Endothelial cell of hepatic sinusoid (primary cell): ENCODE data around the gene TKT.
"Not testable (repeated sequence)": the region's sequence is repeated elsewhere in the genome, so short reads cannot be mapped to it uniquely, and the experiment has no call there.

ENCODE experiments used
- in situ Hi-C: cut with HindIII; loops from 2 replicates; pipeline ENCODE4 v1.10.0; 2017; ENCODE audit warnings: low sequenced_read_pairs

The TKT gene

DNA sequence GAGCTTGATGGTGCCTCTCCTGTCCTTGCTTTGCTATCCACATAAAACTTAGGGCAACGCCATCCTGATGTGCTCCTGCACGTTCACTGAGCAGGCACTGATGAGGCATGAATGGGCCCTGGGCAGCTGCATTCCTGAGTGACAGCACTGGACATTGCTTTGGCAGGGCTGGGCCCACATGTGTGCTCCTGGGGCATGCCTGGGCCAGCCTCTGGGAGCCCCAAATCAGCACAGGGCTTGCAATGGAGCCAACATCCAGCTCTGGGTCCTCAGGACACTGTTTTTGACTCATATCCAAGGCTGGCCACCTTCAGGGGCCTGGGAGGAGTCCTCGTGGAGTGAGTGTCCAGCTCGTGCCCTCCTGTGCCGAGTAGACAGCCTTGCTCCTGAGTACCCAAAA, 5.9 kb upstream of the TKT start:
- in situ Hi-C loops = no loop called here

DNA sequence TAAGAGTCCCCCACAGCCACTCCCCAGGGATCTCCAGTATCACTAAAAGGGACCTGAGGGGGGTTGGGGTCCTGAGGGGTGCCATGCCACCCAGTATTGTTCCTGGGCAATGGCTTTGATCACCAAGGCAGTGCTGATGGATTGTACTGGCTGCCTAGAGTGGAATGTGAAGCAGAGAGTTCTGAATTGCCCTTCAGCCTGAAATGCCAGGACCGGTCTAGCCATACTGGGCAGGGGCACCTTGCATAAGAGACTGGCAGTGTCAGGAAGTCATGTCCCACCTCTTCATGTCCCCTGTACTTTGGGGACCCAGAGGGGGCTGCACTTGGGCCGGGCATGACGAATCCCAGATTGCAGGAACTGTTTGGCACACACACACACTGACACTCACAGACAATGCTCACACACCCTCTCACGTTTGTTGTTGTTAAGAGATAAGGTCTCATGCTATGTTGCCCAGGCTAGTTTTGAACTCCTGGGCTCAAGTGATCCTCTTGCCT, 4.5 kb upstream of the TKT start:
- in situ Hi-C loops = no loop called here

DNA sequence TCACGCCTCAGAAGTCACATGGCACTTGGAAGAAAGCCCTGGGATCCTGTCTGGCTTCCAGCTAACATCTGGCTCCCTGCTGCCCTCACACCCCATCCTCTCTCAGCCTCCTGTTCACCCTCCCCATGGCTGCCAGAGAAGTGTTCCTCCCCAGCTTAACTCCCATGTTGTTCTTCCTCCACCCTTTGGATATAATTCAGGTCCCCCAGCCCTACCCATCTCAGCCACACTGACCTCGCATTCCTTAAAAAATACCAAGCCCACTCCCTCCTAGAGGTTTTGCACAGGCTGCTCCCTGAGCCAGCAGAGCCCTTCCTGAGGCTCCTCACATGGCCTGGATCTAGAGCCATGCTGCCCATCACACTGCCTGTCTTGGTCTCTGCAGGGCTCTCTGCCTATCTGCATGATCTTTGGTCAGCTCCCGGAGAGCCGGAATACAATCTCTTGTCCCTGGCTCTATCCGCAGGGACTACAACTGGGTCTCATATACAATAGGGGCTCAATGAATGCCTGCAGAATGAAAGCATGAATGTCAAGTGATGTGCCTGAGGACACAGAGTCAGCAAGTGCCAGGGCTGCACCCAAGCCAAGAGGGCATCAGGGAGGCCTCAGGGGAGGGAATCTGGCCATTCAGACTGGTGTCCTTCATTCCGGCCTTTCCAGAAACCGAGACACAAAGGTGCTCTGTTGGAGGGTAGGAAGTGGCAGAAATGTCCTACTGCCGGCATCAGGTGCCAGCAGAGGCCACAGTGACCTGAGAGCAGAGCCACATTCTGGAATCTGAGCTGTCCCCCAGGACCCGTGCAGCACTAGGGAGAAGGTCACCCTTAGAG, 3.8 kb upstream of the TKT start:
- in situ Hi-C loops = no loop called here

DNA sequence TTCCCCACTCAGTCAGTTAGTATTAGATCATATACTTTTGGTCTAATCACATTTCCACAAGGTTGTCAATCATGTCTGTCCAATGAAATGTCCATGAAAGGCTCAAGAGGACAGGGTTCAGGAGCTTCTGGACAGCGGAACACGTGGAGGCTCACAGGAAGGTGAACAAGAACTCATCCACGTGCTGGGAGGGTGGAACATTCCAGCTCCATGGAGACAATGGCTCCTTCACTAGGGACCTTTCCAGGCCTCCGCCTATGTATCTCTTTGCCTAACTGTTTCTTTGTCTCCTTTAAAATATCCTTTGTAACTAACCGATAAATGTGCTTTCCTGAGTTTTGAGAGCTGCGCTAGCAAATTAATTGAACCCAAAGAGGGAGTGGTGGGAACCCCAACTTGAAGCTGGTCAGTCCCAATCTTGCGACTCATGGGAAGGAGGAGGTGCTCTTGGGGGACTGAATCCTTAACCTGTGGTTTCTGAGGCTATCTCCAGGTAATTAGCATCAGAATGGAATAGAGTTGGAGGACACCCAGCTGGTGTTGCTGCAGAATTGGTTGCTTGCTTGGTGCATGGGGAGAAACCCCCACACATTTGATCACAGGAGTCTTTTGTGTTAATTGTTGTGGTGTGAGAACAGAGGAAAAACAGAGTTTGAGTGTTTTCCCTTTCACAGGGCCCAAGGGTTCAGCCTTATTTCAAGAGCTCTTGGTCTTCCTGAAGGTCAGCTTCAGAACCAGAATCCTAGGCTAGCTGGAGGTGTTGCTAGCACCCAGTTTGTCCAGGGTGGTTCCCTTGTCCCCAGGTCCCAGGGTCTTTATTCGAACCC, 3.0 kb upstream of the TKT start:
- in situ Hi-C loops = no loop called here

DNA sequence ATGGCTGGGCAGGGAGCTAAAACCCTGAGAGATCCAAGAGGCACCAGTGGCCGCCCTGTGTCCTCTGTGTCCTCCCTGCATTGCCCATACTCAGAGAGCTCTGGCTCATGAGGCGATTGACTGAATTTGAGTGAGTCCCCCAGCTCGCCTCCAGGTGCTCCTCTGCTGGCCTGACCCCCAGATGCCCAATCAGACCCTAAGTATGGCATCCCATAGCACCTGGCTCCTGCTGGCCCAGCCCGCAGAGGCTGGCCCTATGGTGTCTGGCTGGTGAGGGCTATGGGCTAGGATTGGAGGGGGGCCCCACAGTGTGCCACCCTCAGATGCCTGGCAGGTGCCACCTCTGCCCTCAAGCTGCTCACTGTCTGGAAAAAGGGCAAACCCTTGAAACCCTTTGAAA, 1.6 kb upstream of the TKT start:
- in situ Hi-C loops = no loop called here

DNA sequence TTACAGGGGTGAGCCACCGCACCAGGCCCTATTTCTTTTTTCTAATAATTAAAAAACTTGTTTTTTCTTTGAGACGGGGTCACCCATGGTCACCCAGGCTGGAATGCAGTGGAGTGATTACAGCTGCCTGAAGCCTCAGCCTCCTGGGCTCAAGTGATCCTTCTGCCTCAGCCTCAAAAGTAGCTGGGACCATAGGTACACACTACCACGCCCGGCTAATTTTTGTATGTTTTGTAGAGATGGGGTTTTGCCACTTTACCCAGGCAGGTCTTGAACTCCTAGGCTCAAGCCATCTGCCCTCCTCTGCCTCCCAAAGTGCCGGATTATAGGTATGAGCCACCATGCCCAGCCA, 858 bp upstream of the TKT start:
- in situ Hi-C loops = no loop called here

DNA sequence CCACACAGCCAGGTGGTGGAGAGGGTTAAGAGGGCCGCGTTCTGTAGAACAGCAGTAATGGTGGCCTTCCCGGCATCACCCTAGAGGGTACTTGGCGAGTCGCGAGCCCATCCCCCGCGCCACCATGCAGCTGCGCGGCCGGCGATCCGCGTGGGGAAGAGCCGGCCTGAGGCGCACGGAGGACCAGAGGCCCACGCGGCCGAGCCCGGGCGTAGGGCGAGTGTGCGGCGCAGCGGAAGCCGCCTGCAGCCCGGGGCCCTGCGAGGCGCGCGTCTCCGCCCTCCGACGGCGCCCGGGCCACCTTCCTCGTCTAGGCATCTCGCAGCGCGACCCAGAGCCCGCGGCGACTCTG, 423 bp downstream of the TKT start:
- in situ Hi-C loops = no loop called here

DNA sequence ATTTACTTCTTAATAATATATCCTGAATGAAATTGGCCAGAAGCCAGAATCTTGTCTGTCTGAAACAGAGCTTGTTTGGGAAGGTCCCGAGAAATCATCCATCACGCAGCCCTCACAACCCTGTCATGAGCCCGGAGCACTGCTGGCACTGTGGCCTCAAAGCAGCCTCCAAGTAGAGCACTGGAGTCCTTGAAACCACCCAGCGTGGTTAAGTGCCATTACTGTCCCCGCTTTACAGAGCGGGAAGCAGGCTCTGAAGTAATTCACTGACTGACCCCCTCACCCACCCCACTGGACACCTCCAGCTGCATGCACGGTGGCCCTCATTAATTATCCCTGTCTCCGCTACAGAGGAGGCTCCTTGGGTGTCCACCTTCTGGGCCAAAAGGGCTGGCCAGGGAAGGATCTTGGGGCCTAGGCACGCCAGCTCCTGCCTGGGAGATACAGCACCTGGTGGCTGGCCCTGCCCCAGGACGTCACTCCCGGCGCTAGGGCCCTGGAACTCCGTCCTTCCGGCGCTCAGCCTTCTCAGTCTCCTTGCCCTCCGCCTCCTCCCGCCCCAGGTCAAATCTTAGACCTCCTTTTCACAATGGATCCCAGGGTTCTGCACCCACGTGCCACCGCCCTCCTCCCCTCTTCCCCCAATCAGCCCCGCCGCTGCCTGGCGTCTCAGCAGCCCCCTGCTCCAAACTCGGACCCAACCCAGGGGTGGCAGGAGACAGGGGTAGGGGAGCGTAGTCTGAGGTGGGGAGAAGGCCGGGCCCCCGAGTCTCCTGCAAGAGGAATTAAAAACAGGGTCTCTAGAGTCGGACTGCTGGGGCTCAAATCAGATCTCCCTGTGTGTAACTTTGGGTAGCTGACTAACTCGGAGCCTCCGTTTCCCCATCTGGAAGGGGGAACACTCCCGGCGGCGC, 1.1 kb downstream of the TKT start:
- in situ Hi-C loops = no loop called here

DNA sequence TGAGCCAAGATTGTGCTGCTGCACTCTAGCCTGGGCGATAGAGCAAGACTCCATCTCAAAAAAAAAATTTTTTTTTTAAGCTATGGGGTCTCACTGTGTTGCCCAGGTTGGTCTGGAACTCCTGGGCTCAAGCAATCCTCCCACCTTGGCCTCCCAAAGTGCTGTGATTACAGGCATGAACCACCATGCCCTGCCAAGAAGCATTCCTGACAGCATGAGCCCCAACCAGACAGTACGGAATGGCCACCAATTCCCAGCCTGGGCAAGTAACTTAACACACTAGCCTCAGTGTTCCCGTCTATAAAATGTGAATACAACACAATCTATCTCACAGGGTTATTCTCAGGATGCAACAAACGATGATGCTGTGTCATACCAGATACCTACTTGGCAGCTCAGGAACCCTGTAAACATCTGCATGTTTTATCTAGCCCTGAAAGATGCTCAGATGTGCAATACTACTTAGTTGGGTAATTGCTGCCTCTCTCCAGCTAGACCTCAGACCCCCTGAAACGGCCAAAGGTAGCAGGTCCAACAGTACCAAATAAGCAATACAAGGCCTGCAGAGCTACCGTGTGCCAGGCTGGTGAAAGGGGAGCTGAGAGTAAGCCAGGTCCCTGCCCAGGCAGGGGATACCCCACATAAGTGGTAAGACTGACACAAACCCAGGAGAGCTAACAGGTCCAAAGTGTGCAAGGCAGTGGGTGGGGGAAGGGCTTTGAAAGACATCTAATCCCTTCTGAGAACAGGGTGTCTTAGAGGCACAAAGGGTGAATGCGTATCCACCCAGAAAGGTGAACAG, 1.9 kb downstream of the TKT start:
- in situ Hi-C loops = no loop called here

DNA sequence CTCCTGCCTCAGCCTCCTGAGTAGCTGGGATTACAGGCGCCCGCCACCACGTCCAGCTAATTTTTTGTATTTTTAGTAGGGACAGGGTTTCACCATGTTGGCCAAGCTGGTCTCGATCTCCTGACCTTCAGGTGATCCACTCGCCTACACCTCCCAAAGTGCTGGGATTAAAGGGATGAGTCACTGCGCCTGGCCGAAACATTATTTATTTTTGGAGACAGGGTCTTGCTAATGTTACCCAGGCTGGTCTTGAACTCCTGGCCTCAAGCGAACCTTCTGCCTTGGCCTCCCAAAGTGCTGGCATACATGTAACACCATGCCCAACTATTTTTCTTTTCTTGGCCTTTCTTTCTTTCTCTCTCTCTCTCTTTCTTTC, 2.9 kb downstream of the TKT start:
- in situ Hi-C loops = not testable (repeated sequence)

DNA sequence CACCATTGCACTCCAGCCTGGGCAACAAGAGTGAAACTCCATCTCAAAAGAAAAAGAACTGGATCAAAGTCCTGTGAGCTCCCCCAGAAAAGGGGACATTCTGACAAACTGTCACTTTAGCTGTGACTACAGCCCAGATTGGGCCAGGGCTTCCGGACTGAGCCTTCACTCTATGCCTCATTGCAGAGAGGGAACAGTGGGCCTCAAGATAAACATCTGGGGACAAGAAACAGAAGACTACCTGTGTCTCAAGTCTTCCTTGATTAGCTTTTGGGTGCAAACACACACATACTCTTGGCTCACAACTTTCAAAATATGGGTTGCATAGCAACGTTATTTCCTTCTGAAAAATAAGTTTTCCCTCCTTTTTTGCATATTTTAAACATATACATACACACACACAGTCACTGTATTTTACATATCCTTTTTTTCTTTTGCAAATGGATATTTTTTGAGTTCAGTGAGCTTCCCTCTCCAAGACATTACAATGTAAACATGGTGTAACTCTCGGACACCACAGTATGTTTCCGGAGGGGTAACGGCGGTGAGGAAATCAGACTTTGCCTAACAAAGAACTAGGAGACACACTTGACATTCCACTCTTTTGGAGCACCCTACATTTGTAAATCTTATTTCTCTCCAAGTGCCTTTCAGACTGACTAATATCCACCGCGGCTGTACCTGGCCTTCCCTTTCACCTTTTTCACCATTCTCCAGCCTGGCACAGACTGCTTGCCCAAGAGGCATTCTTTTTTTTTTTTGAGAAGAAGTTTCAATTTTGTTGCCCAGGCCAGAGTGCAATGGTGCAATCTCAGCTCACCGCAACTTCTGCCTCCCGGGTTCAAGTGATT, 3.5 kb downstream of the TKT start:
- in situ Hi-C loops = no loop called here

DNA sequence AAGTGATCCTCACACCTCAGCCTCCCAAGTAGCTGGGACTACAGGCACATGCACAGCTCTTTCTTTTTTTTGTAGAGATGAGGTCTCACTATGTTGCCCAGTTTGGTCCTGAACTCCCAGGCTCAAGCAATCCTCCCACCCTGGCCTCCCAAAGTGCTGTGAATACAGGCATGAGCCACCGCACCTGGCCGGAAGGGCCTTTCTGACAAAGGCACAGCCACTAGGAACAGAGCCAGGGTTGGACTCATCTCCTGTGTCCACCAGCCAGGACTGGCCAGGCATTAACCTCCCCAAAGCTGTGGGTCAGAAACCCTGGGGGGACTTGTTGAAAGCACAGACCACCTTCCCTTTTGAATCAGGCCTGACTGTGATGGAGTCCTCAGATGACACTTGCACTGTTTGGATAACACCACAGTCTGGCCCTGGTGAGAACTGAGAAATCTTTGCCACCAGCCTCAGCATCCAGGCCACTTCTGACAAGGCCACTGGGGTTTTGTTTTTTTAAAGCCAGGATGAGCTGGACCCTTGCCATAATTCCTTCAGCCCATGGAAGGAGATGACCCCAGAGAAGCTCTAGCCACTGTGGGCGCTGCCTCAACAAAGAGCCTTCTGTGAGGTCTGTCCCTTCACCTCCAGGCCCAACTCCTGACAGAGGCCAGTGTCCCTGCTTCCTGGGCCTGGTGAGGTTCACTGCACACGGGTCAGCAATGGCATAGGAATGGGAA, 4.8 kb downstream of the TKT start:
- in situ Hi-C loops = no loop called here

DNA sequence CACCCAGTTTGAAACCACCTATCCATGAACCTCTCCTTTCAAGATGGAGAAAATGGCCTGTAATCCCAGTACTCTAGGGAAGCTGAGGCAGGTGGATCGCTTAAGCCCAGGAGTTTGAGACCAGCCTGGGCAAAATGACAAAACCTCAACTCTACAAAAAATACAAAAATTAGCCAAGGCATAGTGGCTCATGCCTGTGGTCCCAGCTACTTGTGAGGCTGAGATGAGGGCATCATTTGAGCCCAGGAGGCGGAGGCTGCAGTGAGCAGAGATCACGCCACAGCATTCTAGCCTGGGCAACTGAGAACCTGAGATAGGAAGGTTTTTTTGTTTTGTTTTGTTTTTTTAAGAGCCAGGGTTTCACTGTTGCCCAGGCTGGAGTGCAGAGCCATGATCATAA, 5.4 kb downstream of the TKT start:
- in situ Hi-C loops = no loop called here

DNA sequence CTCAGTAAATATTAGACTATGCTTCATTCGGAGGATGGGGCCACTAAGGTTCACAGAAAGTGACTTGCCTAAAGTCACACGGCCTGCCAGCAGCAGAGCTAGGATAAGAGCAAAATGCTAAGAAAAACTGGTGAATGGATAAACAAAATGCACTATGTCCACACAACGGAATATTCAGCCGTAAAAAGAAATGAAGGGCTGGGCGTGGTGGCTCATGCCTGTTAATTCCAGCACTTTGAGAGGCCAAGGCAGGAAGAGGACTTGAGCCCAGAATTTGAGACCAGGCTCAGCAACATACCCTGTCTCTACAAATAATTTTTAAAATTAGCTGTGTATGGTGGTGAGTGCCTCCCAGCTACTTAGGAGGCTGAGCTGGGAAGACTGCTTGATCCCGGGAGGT, 7.7 kb downstream of the TKT start:
- in situ Hi-C loops = no loop called here

DNA sequence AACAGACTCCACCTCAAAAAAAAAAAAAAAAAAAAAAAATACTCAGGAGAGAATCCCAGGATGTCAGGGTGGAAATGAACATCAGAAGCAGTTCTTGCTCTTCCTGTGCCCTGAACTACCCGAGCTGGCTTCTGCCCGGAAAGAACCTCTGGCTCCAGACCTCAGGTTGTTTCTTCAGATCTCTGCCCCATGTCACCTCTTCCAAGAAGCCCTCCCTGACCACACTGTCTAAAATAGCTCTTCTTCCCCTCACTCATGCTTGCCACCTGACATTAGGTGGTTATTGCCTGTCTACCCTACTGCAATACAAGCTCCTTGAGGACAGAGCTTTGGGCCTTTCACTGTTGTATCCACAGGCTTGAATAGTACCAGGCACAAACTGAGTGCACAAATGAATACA, 8.2 kb downstream of the TKT start:
- in situ Hi-C loops = no loop called here

DNA sequence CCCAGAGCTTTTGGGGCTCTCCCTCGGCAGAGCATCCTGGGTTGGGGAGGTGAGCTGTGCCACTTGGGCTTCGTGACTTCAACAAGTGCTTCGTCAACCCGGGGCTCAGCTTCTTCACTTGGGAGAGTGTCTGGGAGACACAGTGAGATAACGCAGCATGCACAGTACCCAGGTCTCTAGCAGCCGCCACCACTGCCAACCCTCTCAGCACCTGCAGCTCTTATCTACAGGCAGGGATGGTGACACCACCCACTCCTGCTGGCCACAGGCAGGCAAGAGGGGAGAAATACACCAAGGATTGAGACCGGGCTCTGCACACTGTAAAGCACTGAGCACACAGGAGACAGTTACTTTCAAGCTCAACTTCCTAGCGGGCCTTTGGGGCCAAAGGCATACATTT, 11.6 kb downstream of the TKT start:
- in situ Hi-C loops = loop anchor here (5.0 kb wide), 2 partner anchors 43 to 57 kb away; no protein-coding TSS in a partner anchor

DNA sequence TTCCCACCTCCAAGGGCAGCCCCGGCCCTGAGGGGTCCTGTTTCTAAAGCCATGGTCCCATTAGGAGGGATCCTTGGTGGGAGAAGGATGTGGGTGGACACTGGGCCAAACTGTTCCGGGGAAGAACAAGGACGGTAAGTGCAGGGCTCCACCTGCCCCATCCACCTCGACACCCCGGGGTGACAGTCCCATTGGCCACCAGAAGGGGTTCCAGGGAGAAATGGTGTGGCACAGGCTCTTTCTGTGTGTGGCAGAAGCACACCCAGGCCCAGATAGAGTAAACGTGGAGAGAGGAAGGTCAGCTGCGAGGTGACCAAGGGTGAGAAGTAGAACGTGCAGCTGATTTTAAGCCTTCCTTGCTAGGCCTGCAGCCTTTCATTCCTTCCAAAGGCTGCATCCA, 12.0 kb downstream of the TKT start:
- in situ Hi-C loops = loop anchor here (5.0 kb wide), 2 partner anchors 44 to 56 kb away; no protein-coding TSS in a partner anchor

DNA sequence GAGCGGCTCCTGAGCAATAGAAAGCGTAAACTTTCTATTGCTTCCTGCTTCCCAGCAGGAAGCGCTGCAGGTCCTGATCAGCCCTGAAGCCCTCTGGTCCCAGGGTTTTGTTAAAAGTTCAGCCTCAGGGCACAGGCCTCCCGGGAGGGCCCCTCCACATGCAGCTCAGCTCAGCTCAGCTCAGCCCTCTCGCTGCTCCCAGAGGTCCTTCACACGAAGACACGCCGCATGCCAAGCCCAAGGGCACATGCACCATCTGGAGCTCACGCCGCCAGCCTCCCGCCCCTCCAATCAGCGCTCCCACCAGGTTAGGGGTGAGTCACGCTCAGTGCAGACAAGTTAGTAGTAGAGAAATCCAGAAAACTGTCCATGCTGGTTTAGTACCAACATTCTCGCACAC, 12.7 kb downstream of the TKT start:
- in situ Hi-C loops = loop anchor here (5.0 kb wide), 2 partner anchors 44 to 56 kb away; no protein-coding TSS in a partner anchor

DNA sequence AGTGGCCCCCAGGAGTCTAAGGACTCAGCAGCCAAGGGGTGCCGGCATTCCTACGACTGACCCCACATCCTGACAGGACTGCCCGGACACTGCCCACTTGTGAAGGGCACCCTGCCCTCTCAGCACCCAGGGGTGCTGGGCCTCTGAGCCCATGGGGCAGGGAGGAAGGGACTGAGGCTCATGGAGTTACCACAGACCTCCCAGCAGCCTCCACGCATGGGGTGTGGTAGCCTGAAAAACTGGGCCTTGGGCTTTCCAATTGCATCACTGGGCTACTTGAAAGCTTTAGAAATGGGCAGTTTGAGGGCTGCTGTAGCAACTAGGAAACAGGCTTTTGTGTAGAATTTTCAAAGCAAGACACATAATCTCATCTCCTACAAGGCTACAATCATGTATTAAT, 13.2 kb downstream of the TKT start:
- in situ Hi-C loops = loop anchor here (5.0 kb wide), 2 partner anchors 45 to 55 kb away; no protein-coding TSS in a partner anchor
